Body of pancreas (tissue), 4 donors: ENCODE results near the gene NRF1.

Experiments
- POLR2A ChIP-seq, 3 donors: fragments of 450-650 bp; IDR thresholded peaks; one replicate each; pipeline ENCODE4 v1.6.1; 2016; ENCODE audit warnings: antibody characterized with exemption in 3 of 3, mild to moderate bottlenecking in 2 of 3
- TF ChIP-seq, protein P1 (sequence below), 7 experiments: fragments of 450-650 bp in 4 of 7; fragments of 200-600 bp in 3 of 7; sonication (generic) in 3 of 7; IDR thresholded peaks; one replicate each; pipeline ENCODE4 v1.5.1; 2016 to 2019; ENCODE audit warnings: antibody characterized with exemption in 7 of 7

GRCh38 chr7:129768614-129769399, 157.3 kb downstream of the NRF1 start:
- TF ChIP-seq, protein P1, sequence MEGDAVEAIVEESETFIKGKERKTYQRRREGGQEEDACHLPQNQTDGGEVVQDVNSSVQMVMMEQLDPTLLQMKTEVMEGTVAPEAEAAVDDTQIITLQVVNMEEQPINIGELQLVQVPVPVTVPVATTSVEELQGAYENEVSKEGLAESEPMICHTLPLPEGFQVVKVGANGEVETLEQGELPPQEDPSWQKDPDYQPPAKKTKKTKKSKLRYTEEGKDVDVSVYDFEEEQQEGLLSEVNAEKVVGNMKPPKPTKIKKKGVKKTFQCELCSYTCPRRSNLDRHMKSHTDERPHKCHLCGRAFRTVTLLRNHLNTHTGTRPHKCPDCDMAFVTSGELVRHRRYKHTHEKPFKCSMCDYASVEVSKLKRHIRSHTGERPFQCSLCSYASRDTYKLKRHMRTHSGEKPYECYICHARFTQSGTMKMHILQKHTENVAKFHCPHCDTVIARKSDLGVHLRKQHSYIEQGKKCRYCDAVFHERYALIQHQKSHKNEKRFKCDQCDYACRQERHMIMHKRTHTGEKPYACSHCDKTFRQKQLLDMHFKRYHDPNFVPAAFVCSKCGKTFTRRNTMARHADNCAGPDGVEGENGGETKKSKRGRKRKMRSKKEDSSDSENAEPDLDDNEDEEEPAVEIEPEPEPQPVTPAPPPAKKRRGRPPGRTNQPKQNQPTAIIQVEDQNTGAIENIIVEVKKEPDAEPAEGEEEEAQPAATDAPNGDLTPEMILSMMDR (IDR thresholded peaks at IDR 0.05): no peak
- no peak for TF ChIP-seq POLR2A (IDR thresholded peaks at IDR 0.05)
